Choroid plexus epithelial cell (primary cell): Measurements from ENCODE around the gene GATA1.

Experiments used
- DNase-seq: peaks from one replicate; pipeline ENCODE4 v3.0.0-alpha.2; 2010; ENCODE audit warnings: low read depth
- H3K4me3 ChIP-seq: 2 replicates; pipeline ENCODE4 v1.5.1; 2011; ENCODE audit warnings: low read depth, mild to moderate bottlenecking, control low read depth, low read length, moderate library complexity
- TF ChIP-seq, protein P1 (sequence below): conservative IDR thresholded peaks from 2 replicates; pipeline ENCODE4 v1.5.1; 2011; ENCODE audit warnings: low read depth, mild to moderate bottlenecking, control low read depth, inconsistent platforms, low read length, moderate library complexity

Gene GATA1

DNA sequence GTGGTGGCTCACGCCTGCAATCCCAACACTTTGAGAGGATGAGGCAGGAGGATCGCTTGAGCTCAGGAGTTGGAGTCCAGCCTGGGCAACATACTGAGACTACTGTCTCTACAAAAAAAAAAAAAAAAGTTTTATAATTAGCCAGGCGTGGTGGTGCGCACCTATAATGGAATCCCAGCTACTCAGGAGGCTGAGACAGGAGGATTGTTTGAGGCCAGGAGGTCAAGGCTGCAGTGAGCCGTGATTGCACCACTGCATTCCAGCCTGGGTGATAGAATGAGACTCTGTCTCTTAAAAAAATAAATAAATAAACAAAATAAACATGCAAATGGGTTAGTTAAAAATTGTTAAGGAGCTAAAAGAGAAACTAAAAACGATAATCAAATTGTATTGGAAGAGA is 17.2 kb upstream of the GATA1 start:
- TF ChIP-seq, protein P1, sequence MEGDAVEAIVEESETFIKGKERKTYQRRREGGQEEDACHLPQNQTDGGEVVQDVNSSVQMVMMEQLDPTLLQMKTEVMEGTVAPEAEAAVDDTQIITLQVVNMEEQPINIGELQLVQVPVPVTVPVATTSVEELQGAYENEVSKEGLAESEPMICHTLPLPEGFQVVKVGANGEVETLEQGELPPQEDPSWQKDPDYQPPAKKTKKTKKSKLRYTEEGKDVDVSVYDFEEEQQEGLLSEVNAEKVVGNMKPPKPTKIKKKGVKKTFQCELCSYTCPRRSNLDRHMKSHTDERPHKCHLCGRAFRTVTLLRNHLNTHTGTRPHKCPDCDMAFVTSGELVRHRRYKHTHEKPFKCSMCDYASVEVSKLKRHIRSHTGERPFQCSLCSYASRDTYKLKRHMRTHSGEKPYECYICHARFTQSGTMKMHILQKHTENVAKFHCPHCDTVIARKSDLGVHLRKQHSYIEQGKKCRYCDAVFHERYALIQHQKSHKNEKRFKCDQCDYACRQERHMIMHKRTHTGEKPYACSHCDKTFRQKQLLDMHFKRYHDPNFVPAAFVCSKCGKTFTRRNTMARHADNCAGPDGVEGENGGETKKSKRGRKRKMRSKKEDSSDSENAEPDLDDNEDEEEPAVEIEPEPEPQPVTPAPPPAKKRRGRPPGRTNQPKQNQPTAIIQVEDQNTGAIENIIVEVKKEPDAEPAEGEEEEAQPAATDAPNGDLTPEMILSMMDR = no peak

DNA sequence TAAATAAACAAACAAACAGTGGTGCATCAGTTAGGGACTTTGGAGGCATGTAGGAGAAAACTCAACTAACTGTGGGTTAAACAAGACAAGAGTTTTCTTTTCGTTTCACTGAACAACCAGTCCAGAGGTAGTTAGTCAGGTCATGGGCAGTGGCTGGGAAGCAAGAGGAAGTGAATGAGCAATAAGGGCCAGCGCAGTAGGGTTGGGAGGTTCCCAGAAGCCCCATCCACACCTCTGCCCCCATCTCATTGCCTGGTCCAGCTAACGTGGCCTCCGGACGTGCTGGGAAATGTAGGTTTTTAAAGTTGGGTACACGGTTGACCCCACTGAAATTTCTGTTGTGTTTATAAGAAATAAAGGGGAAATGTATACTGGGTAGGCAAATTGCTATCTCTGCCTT is 16.1 kb upstream of the GATA1 start:
- H3K4me3 ChIP-seq = no peak overlapping the region
- DNase-seq = no peak
- TF ChIP-seq, protein P1 = no peak

More for the DNA sequence above, 17.2 kb upstream of the GATA1 start:
- H3K4me3 ChIP-seq = no peak overlapping the region
- no peak for DNase-seq

- no peak for DNase-seq
- TF ChIP-seq, protein P1 = no peak
- no peak overlapping the region for H3K4me3 ChIP-seq
Observed at GRCh38 chrX:48772602-48773001, 13.8 kb upstream of the GATA1 start.

DNA sequence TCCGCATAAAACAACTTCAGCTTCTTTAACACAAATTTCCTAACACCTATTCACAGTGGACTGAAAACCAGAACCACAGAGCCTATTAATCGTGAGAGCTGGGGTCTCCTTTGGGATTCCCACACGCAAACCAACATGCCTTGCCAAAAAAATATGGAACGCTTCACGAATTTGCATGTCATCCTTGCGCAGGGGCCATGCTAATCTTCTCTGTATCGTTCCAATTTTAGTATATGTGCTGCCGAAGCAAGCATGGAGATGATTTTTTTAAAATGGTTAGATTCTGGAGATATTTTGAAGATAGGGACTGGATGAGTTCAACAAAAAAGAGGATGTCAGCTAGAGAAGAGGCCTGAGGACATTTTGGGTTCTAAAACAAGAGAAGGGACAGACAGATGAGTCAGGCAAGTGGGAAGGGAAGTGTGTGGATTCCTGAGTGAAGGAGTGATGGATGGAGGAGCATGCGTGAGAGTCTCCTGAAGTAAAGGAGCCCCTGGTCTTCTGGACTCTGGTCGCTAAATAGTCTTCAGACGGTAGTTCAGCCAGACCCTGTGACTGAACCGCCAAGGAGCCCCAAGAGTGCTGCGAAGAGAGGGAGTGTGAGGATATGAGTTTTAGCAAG is 9.5 kb upstream of the GATA1 start:
- no peak for DNase-seq
- no peak overlapping the region for H3K4me3 ChIP-seq
- TF ChIP-seq, protein P1 = no peak

- TF ChIP-seq, protein P1 = no peak
- DNase-seq = no peak
- H3K4me3 ChIP-seq = no peak overlapping the region
Observed at GRCh38 chrX:48779399-48779798, 7.0 kb upstream of the GATA1 start.

- no peak overlapping the region for H3K4me3 ChIP-seq
- no peak for DNase-seq
- TF ChIP-seq, protein P1 = no peak
Observed at GRCh38 chrX:48781705-48782104, 4.7 kb upstream of the GATA1 start.

- DNase-seq = no peak
- no peak overlapping the region for H3K4me3 ChIP-seq
- TF ChIP-seq, protein P1 = no peak
Observed at GRCh38 chrX:48782216-48782615, 4.2 kb upstream of the GATA1 start.
